ENCODE measurements around the gene DHRSX.

DHRSX gene

GRCh38 chrX:2187352-2188115 is 313.2 kb downstream of the DHRSX start:
- no peak for TF ChIP-seq EZH2 (IDR thresholded peaks at IDR 0.05)
- TF ChIP-seq FOXP2 (optimal IDR thresholded peaks at IDR 0.05; ENCODE audit: control extremely low read depth, extremely low read length, insufficient read depth) = no peak
- no peak for TF ChIP-seq POLR2AphosphoS5 (IDR thresholded peaks at IDR 0.05; ENCODE audit: borderline replicate concordance, low read depth, low read length)
- no peak for DNase-seq (ENCODE audit: low read depth, low spot score)
- no peak overlapping the region for H3K27ac ChIP-seq

DNA sequence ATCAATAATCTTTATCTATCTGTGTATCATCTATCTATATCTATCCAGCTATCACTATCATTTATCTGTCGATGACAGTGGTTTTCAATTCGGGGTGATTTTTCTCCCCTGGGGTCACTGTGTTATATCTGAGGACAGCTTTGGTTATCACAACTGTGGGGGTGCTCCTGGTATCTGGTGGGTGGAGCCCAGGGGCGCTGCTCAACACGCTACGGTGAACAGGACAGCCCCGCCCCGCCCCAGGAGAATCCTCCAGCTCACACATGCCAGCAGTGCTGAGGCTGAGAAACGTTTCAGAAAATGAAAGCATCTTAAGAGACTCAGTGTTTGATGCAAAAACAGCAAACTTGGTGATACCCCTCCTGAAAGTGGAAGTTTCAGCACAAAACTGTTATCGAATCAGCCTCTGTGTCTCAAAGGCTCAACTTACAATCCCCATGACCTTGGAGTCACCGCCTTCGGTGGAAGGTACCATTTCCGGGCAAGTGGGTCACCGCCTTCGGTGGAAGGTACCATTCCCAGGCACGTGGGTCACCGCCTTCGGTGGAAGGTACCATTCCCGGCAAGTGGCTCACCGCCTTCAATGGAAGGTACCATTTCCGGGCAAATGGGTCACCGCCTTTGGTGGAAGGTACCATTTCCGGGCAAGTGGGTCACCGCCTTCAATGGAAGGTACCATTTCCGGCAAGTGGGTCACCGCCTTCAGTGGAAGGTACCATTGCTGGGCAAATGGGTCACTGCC is 315.3 kb downstream of the DHRSX start:
- DNase-seq (ENCODE audit: low read depth, low spot score) = no peak
- TF ChIP-seq FOXP2 (optimal IDR thresholded peaks at IDR 0.05; ENCODE audit: control extremely low read depth, extremely low read length, insufficient read depth) (no peak), EZH2 (IDR thresholded peaks at IDR 0.05) (no peak), POLR2AphosphoS5 (IDR thresholded peaks at IDR 0.05; ENCODE audit: borderline replicate concordance, low read depth, low read length) (no peak)
- Histone ChIP-seq H3K9ac (ENCODE audit: insufficient read length) (no peak overlapping the region), H3K27ac (no peak overlapping the region), H3K4me3 (no peak overlapping the region), H3K9me3 (ENCODE audit: low read depth, low read length) (no peaks in the 10 kb centered on the region), H3K36me3 (ENCODE audit: insufficient read depth, low read length) (no peaks in the 10 kb centered on the region)

More at GRCh38 chrX:2187352-2188115, 313.2 kb downstream of the DHRSX start:
- Histone ChIP-seq H3K9me3 (ENCODE audit: low read depth, low read length) (no peaks in the 10 kb centered on the region), H3K4me3 (no peak overlapping the region), H3K9ac (ENCODE audit: insufficient read length) (no peak overlapping the region), H3K36me3 (ENCODE audit: insufficient read depth, low read length) (no peaks in the 10 kb centered on the region)

- no peak overlapping the region for H3K4me3 ChIP-seq
- no peak overlapping the region for H3K27ac ChIP-seq
- H3K36me3 ChIP-seq (ENCODE audit: insufficient read depth, low read length) = no peaks in the 10 kb centered on the region
- H3K9ac ChIP-seq (ENCODE audit: insufficient read length) = no peak overlapping the region
- no peak for TF ChIP-seq EZH2 (IDR thresholded peaks at IDR 0.05)
- no peak for TF ChIP-seq FOXP2 (optimal IDR thresholded peaks at IDR 0.05; ENCODE audit: control extremely low read depth, extremely low read length, insufficient read depth)
- TF ChIP-seq POLR2AphosphoS5 (IDR thresholded peaks at IDR 0.05; ENCODE audit: borderline replicate concordance, low read depth, low read length) = no peak
- no peaks in the 10 kb centered on the region for H3K9me3 ChIP-seq (ENCODE audit: low read depth, low read length)
- DNase-seq (ENCODE audit: low read depth, low spot score) = no peak
Measured at GRCh38 chrX:2184089-2184488, 316.7 kb downstream of the DHRSX start.

GRCh38 chrX:2183193-2183725 is 317.5 kb downstream of the DHRSX start:
- Histone ChIP-seq H3K9ac (ENCODE audit: insufficient read length) (no peak overlapping the region), H3K27ac (no peak overlapping the region), H3K36me3 (ENCODE audit: insufficient read depth, low read length) (no peaks in the 10 kb centered on the region), H3K9me3 (ENCODE audit: low read depth, low read length) (no peaks in the 10 kb centered on the region), H3K4me3 (peak overlapping the region; percentile 50)
- no peak for DNase-seq (ENCODE audit: low read depth, low spot score)
- TF ChIP-seq EZH2 (IDR thresholded peaks at IDR 0.05) = no peak
- no peak for TF ChIP-seq FOXP2 (optimal IDR thresholded peaks at IDR 0.05; ENCODE audit: control extremely low read depth, extremely low read length, insufficient read depth)
- no peak for TF ChIP-seq POLR2AphosphoS5 (IDR thresholded peaks at IDR 0.05; ENCODE audit: borderline replicate concordance, low read depth, low read length)

DNA sequence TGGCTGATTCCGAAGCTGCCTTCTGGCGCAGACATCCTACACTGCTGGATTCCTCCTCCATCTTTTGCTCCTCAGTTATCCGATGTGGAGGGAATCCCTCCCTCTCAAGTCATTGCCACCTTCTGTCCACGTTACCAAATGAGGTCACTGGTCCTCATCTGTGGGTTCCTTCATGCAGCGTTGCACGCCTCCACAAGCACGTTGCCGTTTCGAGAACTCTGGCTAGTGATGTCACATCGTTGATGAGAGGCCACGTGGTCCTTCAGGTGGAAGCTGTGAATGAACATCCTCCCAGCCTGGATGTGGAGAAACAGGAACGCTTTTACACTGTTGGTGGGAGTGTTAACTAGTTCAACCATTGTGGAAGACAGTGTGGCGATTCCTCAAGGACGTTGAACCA is 323.2 kb downstream of the DHRSX start:
- no peak overlapping the region for H3K27ac ChIP-seq
- no peak overlapping the region for H3K4me3 ChIP-seq
- no peak for DNase-seq (ENCODE audit: low read depth, low spot score)
- TF ChIP-seq POLR2AphosphoS5 (IDR thresholded peaks at IDR 0.05; ENCODE audit: borderline replicate concordance, low read depth, low read length) = no peak
- no peak for TF ChIP-seq FOXP2 (optimal IDR thresholded peaks at IDR 0.05; ENCODE audit: control extremely low read depth, extremely low read length, insufficient read depth)
- no peak overlapping the region for H3K9ac ChIP-seq (ENCODE audit: insufficient read length)
- H3K36me3 ChIP-seq (ENCODE audit: insufficient read depth, low read length) = no peaks in the 10 kb centered on the region
- no peaks in the 10 kb centered on the region for H3K9me3 ChIP-seq (ENCODE audit: low read depth, low read length)

DNA sequence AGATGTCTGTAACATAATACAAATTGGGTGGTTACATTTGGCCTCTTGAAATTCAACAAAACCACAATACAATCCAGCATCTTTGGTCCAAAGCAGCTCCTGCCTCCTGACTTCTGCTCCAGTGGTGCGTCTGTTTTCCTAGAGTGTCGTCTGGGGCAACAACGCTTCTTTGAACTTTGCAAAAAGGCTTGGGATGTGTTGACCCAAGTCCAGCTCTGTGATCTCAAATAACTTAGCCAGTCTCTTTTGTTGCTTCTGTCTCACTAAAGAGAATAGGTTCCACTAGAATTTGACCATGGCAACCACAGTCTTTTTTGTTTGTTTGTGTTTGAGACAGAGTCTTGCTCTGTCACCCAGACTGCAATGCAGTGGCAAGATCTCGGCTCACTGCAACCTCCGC is 324.0 kb downstream of the DHRSX start:
- Histone ChIP-seq H3K4me3 (no peak overlapping the region), H3K9me3 (ENCODE audit: low read depth, low read length) (no peaks in the 10 kb centered on the region), H3K9ac (ENCODE audit: insufficient read length) (no peak overlapping the region), H3K27ac (no peak overlapping the region), H3K36me3 (ENCODE audit: insufficient read depth, low read length) (no peaks in the 10 kb centered on the region)
- TF ChIP-seq POLR2AphosphoS5 (IDR thresholded peaks at IDR 0.05; ENCODE audit: borderline replicate concordance, low read depth, low read length) (no peak), EZH2 (IDR thresholded peaks at IDR 0.05) (no peak), FOXP2 (optimal IDR thresholded peaks at IDR 0.05; ENCODE audit: control extremely low read depth, extremely low read length, insufficient read depth) (no peak)
- DNase-seq (ENCODE audit: low read depth, low spot score) = no peak

DNA sequence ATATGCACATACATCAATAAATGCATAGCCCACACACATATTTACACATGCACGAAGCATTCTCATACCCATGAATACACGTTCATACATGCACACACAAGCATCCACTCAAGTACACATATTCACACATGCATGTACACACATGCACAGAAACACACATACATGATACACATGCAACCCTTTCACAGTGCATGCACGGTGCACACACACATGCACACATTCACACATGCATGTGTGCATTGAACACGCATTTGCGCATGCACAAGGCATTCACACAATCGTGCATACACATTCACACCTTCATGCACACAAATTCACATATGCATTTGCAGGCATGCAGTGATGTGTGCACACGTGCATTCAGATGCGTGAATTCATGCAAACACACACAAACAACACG is 324.5 kb downstream of the DHRSX start:
- DNase-seq (ENCODE audit: low read depth, low spot score) = no peak
- Histone ChIP-seq H3K9ac (ENCODE audit: insufficient read length) (no peak overlapping the region), H3K36me3 (ENCODE audit: insufficient read depth, low read length) (no peaks in the 10 kb centered on the region), H3K27ac (no peak overlapping the region), H3K4me3 (no peak overlapping the region), H3K9me3 (ENCODE audit: low read depth, low read length) (no peaks in the 10 kb centered on the region)
- TF ChIP-seq FOXP2 (optimal IDR thresholded peaks at IDR 0.05; ENCODE audit: control extremely low read depth, extremely low read length, insufficient read depth) (no peak), POLR2AphosphoS5 (IDR thresholded peaks at IDR 0.05; ENCODE audit: borderline replicate concordance, low read depth, low read length) (no peak), EZH2 (IDR thresholded peaks at IDR 0.05) (no peak)

GRCh38 chrX:2172359-2172758 is 328.4 kb downstream of the DHRSX start:
- DNase-seq (ENCODE audit: low read depth, low spot score) = no peak
- Histone ChIP-seq H3K9me3 (ENCODE audit: low read depth, low read length) (no peaks in the 10 kb centered on the region), H3K4me3 (no peak overlapping the region), H3K36me3 (ENCODE audit: insufficient read depth, low read length) (no peaks in the 10 kb centered on the region), H3K27ac (no peak overlapping the region), H3K9ac (ENCODE audit: insufficient read length) (no peak overlapping the region)
- TF ChIP-seq FOXP2 (optimal IDR thresholded peaks at IDR 0.05; ENCODE audit: control extremely low read depth, extremely low read length, insufficient read depth) (no peak), POLR2AphosphoS5 (IDR thresholded peaks at IDR 0.05; ENCODE audit: borderline replicate concordance, low read depth, low read length) (no peak), EZH2 (IDR thresholded peaks at IDR 0.05) (no peak)

Measured in SK-N-MC (cell line).